Measurements from ENCODE around the gene NYAP2. TPM values are rescaled to one million over a fixed set of nuclear protein-coding genes. Genes with fewer than 3 reads are reported as not detected.

The NYAP2 gene
- total RNA-seq, 8 experiments from 2014 or later, result 0.13 to 9.2 (median 3.4) TPM

DNA sequence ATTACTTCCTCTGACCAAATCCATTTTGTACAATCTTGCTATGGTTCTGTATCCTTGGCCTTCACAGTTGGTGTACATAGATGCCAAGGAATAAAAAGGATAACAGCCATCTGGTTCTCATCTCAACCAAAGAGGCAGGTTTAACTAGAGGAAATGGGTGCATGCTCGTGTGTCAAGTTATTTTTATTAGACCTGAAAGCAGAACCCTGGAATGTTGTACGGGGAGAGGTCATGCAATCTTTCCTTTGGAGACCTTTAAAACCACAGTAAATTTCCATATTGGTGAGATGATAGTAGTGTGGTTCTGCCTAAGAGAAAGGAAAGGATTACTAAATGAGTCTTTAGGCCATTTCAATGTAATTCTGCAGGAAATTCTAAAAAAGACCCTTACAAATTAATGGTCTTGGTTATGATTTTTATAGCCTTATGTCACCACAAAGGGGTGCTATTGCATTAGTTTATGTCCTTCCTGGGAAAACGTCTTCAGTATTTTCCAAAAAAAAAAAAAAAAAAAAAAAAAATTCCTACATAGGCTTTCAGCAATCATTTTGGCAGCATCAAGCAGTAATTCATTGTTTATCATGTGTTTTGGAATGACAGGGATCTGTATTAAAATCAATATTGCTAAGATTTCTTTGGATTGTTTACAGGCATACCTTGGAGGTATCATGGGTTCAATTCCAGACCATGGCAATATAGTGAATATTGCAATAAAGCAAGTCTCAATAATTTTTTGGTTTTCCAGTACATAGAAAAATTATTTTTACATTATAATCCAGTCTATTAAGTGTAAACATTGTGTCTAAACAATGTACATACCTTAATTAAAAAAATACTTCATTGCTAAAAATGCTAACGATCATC is 270.8 kb downstream of the NYAP2 start:
- in situ Hi-C loops (cut with MboI; ENCODE audit: low pct_unique_long_range_greater_than_20kb in 2 of 9, low sequenced_read_pairs in 9 of 9, unreplicated experiment in 9 of 9), result loop anchor here in 5 of 9 experiments (10.0 to 25.0 kb wide), 7 partner anchors 558 to 1442 kb away; no protein-coding TSS in a partner anchor
- H3K27ac ChIP-seq, result no peak overlapping the region
- ATAC-seq (replicated peaks in 6 of 8), result no peak
- no peak overlapping the region for H3K4me3 ChIP-seq
- WGBS, 10 experiments, result 10 to 70% (median 49%) methylated on average over 2 to 4 of the region's 4 CpGs
- peaks cover 0 to 2% of the 10 kb centered on the region in 2 donors for H3K4me1 ChIP-seq (replicated peaks in 1 of 2)

DNA sequence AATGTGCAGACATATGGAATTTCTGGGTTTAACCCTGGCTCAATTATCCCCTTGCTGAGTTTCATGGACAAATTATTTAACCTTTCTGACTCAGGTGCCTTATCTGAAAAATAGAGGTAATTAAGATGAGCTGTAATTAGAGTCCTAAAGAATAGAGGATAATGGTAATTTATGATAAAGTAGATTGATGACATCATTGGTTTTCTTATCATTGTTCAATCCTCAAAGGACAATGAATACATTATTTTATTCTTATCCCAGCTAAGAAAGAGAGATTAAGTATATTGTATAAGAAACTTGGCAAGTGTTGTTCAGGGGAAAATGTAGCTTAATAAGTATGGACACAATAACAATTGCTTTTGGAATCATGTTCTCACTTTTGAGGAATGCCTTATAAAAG is 279.3 kb downstream of the NYAP2 start:
- in situ Hi-C loops (cut with MboI; ENCODE audit: low pct_unique_long_range_greater_than_20kb in 2 of 9, low sequenced_read_pairs in 9 of 9, unreplicated experiment in 9 of 9), result loop anchor here in 4 of 9 experiments (10.0 to 25.0 kb wide), 3 partner anchors 1126 to 1306 kb away; no protein-coding TSS in a partner anchor
- Histone ChIP-seq H3K27ac (no peak overlapping the region), H3K4me3 (no peak overlapping the region), H3K4me1 (replicated peaks in 1 of 2) (no peaks in the 10 kb centered on the region)
- ATAC-seq (replicated peaks in 6 of 8), result no peak

DNA sequence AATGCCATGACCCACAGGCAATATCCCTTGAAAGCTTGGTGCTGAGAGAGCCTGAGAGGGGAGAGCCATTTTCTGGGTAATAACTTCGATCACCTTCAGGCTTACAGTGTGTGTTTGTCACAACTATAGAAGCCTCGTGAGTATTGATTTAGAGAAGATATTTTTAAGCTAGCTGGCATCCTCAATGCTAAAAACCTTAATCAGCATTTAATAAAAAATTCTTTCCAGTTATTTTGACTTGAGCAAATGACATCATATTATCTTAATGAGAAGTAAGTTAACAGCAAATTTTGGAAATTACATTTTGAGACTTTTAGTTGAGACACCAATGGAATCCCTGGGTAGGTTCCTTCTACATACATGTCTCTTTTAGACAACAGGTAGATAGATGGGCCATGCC is 283.7 kb downstream of the NYAP2 start:
- Histone ChIP-seq H3K4me3 (no peak overlapping the region), H3K27ac (no peak overlapping the region), H3K4me1 (replicated peaks in 1 of 2) (no peaks in the 10 kb centered on the region)
- ATAC-seq (replicated peaks in 6 of 8), result no peak
- in situ Hi-C loops (cut with MboI; ENCODE audit: low pct_unique_long_range_greater_than_20kb in 2 of 9, low sequenced_read_pairs in 9 of 9, unreplicated experiment in 9 of 9), result loop anchor here in 3 of 9 experiments (25.0 kb wide), 1 partner anchor 1129 kb away; no protein-coding TSS in a partner anchor
- WGBS, 10 experiments, result 36 to 100% (median 91%) methylated on average over 1 to 2 of the region's 2 CpGs; no CpG with 5 or more reads in 3 of the 10 experiments

DNA sequence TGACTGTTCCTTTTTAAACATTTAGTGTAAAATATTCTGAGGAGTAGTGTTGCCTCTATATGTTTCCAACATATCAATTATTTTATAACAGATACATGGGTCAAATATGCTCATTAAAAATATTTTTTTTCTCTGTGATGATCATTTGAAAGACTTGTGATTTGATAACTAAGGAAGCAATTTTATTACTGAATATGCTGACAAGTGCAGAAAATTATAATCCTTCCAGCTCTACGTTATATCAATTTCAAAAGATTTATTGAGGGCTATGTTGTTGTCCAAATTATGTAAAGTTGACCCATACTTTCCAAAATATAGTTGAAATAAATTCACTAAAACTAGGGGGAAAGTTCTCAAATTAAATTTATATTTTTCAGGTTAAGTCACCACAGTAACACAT is 290.6 kb downstream of the NYAP2 start:
- ATAC-seq (replicated peaks in 6 of 8), result no peak
- in situ Hi-C loops (cut with MboI; ENCODE audit: low pct_unique_long_range_greater_than_20kb in 2 of 9, low sequenced_read_pairs in 9 of 9, unreplicated experiment in 9 of 9), result loop anchor here in 3 of 9 experiments (25.0 kb wide), 1 partner anchor 1122 kb away; no protein-coding TSS in a partner anchor
- Histone ChIP-seq H3K4me1 (replicated peaks in 1 of 2) (peaks cover 0 to 7% of the 10 kb centered on the region in 2 donors), H3K4me3 (no peak overlapping the region), H3K27ac (no peak overlapping the region)
- WGBS, 10 experiments, result 83 to 100% (median 96%) methylated on average over 1 of the region's 1 CpG; no CpG with 5 or more reads in 2 of the 10 experiments

DNA sequence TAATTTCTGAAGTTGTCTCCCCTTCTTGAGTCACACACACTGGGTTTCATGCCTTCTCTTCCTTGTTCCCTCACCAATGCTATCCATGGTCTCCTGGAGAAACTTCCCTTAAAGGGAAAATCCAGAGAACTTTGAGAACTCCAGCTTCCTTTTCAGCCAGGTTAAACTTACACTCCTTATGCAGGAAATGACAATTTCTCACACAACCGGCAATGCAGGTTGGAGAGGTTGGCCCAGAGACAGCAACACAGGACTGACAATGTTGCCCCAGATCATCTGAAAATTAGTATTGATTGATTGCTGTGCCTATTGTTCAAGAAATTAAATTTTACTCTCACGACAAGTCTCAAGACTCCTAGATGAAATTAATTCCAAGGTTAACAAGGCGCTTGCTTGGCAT is 292.2 kb downstream of the NYAP2 start:
- in situ Hi-C loops (cut with MboI; ENCODE audit: low pct_unique_long_range_greater_than_20kb in 2 of 9, low sequenced_read_pairs in 9 of 9, unreplicated experiment in 9 of 9), result loop anchor here in 3 of 9 experiments (25.0 kb wide), 1 partner anchor 1121 kb away; no protein-coding TSS in a partner anchor
- ATAC-seq (replicated peaks in 6 of 8), result peak in 1 of 8 experiments; percentile 25
- Histone ChIP-seq H3K4me1 (replicated peaks in 1 of 2) (peaks cover 0 to 7% of the 10 kb centered on the region in 2 donors), H3K27ac (no peak overlapping the region), H3K4me3 (no peak overlapping the region)
- WGBS, 10 experiments, result 46 to 100% (median 86%) methylated on average over 1 to 3 of the region's 3 CpGs; no CpG with 5 or more reads in 1 of the 10 experiments

DNA sequence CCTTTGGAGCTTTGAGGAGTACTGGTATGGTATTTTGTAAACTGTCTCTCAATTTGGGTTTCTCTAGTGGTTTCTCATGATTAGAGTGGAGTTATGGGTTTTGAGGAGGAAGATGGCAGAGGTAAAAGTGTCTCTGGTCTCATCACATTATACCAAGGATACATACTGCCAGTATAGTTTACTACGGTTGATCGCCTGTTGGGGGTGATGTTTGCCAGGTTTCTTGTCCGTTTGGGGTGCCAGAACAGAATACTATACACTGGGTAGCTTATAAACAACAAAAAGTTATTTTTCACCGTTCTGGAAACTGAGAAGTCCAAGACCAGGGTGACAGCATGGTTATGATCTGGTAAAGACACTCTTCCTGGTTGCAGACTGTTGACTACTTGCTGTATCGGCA is 293.7 kb downstream of the NYAP2 start:
- 46 to 100% (median 72%) methylated on average over 1 to 5 of the region's 5 CpGs; no CpG with 5 or more reads in 2 of the 10 experiments for WGBS, 10 experiments
- peaks cover 0 to 7% of the 10 kb centered on the region in 2 donors for H3K4me1 ChIP-seq (replicated peaks in 1 of 2)
- in situ Hi-C loops (cut with MboI; ENCODE audit: low pct_unique_long_range_greater_than_20kb in 2 of 9, low sequenced_read_pairs in 9 of 9, unreplicated experiment in 9 of 9), result loop anchor here in 3 of 9 experiments (25.0 kb wide), 1 partner anchor 1119 kb away; no protein-coding TSS in a partner anchor
- H3K4me3 ChIP-seq, result no peak overlapping the region
- H3K27ac ChIP-seq, result no peak overlapping the region
- ATAC-seq (replicated peaks in 6 of 8), result no peak

DNA sequence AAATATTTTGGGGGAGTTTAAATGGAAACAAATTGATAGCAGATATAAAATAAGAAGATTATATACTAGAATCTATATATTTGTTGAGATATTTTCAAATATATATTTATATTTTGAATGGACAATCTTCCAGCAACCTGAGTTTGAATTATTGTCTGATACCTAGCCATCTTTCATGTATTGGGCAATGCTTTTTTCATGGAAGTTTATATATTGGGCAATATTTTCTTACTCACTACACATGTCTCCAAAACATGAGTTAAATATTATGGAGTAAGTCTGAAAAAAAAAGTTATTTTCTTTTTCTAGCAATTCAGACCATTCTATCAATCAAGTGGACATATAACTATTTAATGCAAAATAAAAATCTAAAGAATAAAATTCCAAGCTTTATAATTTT is 295.2 kb downstream of the NYAP2 start:
- H3K4me3 ChIP-seq, result no peak overlapping the region
- in situ Hi-C loops (cut with MboI; ENCODE audit: low pct_unique_long_range_greater_than_20kb in 2 of 9, low sequenced_read_pairs in 9 of 9, unreplicated experiment in 9 of 9), result loop anchor here in 3 of 9 experiments (25.0 kb wide), 1 partner anchor 1118 kb away; no protein-coding TSS in a partner anchor
- no peak overlapping the region for H3K27ac ChIP-seq
- no peak for ATAC-seq (replicated peaks in 6 of 8)
- peaks cover 0 to 7% of the 10 kb centered on the region in 2 donors for H3K4me1 ChIP-seq (replicated peaks in 1 of 2)

DNA sequence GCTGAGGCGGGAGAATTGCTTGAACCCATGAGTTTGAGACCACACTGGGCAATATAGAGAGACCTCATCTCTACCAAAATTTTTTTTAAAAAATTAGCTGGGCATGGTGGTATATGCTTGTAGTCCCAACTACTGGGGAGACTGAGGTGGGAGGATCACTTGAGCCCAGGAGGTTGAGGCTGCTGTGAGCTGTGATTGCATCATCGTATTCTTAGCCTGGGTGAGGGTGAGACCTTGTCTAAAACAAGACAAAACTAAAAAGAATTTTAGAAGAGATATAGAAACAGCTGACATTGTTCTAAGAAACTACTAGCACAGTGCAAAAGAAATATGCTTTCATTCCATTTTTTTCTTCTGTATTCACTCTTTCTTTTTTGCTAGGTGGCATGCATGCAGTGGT is 298.4 kb downstream of the NYAP2 start:
- WGBS, 10 experiments, result 20 to 100% (median 100%) methylated on average over 1 to 2 of the region's 2 CpGs; no CpG with 5 or more reads in 1 of the 10 experiments

More for the DNA sequence above, 298.4 kb downstream of the NYAP2 start:
- Histone ChIP-seq H3K27ac (no peak overlapping the region), H3K4me3 (no peak overlapping the region), H3K4me1 (replicated peaks in 1 of 2) (no peaks in the 10 kb centered on the region)
- ATAC-seq (replicated peaks in 6 of 8), result no peak
- in situ Hi-C loops (cut with MboI; ENCODE audit: low pct_unique_long_range_greater_than_20kb in 2 of 9, low sequenced_read_pairs in 9 of 9, unreplicated experiment in 9 of 9), result loop anchor here in 3 of 9 experiments (25.0 kb wide), 1 partner anchor 1114 kb away; no protein-coding TSS in a partner anchor
